HL-60/S4 (cell line): Measurements from ENCODE around the gene DRAM2.
"Not testable (repeated sequence)": the region's sequence is repeated elsewhere in the genome, so short reads cannot be mapped to it uniquely, and the experiment has no call there.

ENCODE experiments used
- in situ Hi-C: fragments of 300-500 bp; cut with MboI; formaldehyde crosslinking; loops from 2 replicates; pipeline ENCODE4 v1.14.3; 2022; ENCODE audit warnings: low sequenced_read_pairs

DRAM2 gene

DNA sequence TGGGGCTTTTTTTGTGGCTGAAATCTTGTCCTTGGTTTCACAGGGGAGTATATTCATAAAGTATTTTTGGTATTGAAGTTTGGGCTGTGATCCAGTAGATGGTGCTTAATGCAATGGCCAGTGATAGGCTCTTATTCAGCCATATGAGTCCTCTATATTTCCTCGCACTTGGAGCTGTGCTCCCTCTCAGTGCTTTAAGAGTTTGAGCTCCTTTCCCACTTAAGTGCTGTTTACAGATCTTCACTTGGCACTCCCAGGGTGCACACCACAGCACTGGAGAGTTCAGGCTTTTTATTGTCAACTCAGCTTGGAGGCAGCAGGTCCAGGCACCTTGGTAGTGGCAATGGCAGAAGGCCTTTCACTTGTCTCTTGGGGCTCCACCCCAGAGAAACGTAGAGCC, 54.9 kb downstream of the DRAM2 start:
- in situ Hi-C loops, result no loop called here

- in situ Hi-C loops, result no loop called here
Observed at GRCh38 chr1:111082421-111083203, 57.3 kb downstream of the DRAM2 start.

GRCh38 chr1:111079329-111079728, 60.6 kb downstream of the DRAM2 start:
- in situ Hi-C loops, result not testable (repeated sequence)

- in situ Hi-C loops, result not testable (repeated sequence)
Observed at GRCh38 chr1:111077312-111077711, 62.6 kb downstream of the DRAM2 start.
